Measurements from ENCODE around the gene USP31. TPM values are rescaled to one million over a fixed set of nuclear protein-coding genes. Genes with fewer than 3 reads are reported as not detected.

The USP31 gene
- total and polyA plus RNA-seq, 2 of the 8 experiments (the other 6 are each of a cell fraction or from before 2014, with no cell fraction given), result 6.7 to 19.0 TPM

DNA sequence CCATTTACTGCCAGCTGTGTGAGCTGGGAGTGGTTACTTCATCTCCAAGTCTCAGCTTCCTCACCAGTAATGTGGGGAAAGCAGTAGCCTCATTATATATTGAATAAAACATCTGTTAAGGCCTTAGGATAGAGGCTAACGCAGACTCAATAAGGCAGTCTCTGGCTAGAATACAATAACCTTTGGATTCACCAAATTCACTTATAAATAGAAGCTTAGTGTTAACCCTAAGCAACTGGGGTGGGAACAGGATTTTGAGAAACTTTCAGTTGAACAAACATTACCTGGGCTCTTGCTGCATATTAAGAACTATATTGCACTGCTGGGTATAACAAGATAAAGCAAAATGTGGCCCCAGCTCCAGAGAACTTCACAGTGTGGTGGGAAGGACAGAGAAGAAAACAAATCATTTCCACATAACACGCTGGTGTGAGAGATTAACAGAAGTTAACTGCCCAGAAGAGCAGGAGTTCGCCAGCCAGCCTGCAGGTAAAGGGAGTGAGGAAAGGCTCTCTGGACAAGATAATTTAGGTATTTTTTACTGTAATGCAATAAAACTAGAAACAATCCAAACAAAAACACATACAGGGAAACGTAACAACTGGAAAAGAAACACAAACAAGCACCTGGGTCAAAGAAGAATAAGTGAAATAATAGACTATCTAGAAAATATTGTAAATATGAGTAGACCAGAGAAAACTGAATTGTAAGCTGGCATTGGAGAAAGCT is 57.0 kb downstream of the USP31 start:
- H3K4me1 ChIP-seq (replicated peaks in 1 of 4; ENCODE audit: control insufficient read depth in 3 of 4, insufficient read depth in 4 of 4, low read length in 3 of 4), result no peaks in the 10 kb centered on the region
- no peak overlapping the region for H4K5ac ChIP-seq (ENCODE audit: insufficient read length, low read depth, low read length)
- H3K79me1 ChIP-seq (ENCODE audit: low read depth, low read length), result no peaks in the 10 kb centered on the region; the same call in 1 of the 2 replicates
- no peak overlapping the region for H3K23ac ChIP-seq (ENCODE audit: insufficient read length)
- H3K18ac ChIP-seq (ENCODE audit: extremely low read depth, low read length), result no peak overlapping the region
- H2BK15ac ChIP-seq (ENCODE audit: low read length), result no peak overlapping the region
- no peak overlapping the region for H2BK20ac ChIP-seq (ENCODE audit: low read length)
- H3K36me3 ChIP-seq (ENCODE audit: control insufficient read depth in 2 of 4, insufficient read depth in 4 of 4, low read length in 3 of 4), result peaks cover 0 to 10% (median 2%) of the 10 kb centered on the region in 4 experiments; a peak in 4 of 8 replicates
- no peak overlapping the region for H2BK12ac ChIP-seq (ENCODE audit: low read depth, low read length)
- no peaks in the 10 kb centered on the region for H4K20me1 ChIP-seq (replicated peaks in 1 of 2; ENCODE audit: control insufficient read depth in 1 of 2, insufficient read depth in 2 of 2, low read length in 2 of 2)
- no peaks in the 10 kb centered on the region for H3K9me3 ChIP-seq (ENCODE audit: insufficient read depth in 2 of 2, low read depth in 1 of 2, low read length in 1 of 2)
- no peak overlapping the region for H3K14ac ChIP-seq (ENCODE audit: insufficient read length)
- no peaks in the 10 kb centered on the region for H3K23me2 ChIP-seq (ENCODE audit: low read depth, low read length)
- no peak overlapping the region for H3K56ac ChIP-seq (replicated peaks; ENCODE audit: insufficient read length, low read depth, low read length)
- H3K9ac ChIP-seq (replicated peaks in 1 of 4; ENCODE audit: extremely low read depth in 1 of 4, low read depth in 3 of 4, low read length in 3 of 4), result no peak overlapping the region
- H4K91ac ChIP-seq (replicated peaks; ENCODE audit: insufficient read length, low read length), result no peak overlapping the region
- H3K27ac ChIP-seq (ENCODE audit: low read depth, low read length), result no peak overlapping the region
- FAIRE-seq (no peak), DNase-seq (ENCODE audit: low read depth in 1 of 2, low spot score in 2 of 2) (no peak)
- no peaks in the 10 kb centered on the region for H3K27me3 ChIP-seq (replicated peaks in 1 of 4; ENCODE audit: control insufficient read depth in 3 of 4, extremely low read depth in 1 of 4, insufficient read depth in 3 of 4, low read length in 3 of 4)
- no peak overlapping the region for H2BK120ac ChIP-seq (replicated peaks; ENCODE audit: low read depth, low read length)
- no peak overlapping the region for H2AK5ac ChIP-seq (ENCODE audit: low read depth, low read length)
- H3K4ac ChIP-seq (replicated peaks; ENCODE audit: insufficient read length, low read depth, low read length), result no peak overlapping the region
- CTCF ChIA-PET (ENCODE audit: partially characterized antibody), result interaction anchor here (0.6 to 1.5 kb wide), 7 partner anchors 19 to 1000 kb away, joined by 3 to 5 read pairs (median 3); partner anchors contain the start of gene VWA3A
- 0 out of 2 replicates have a peak overlapping the region, but pooled peaks have one; percentile 44 for H2BK5ac ChIP-seq (ENCODE audit: low read depth, low read length)
- no peak overlapping the region for H3K4me2 ChIP-seq (ENCODE audit: insufficient read depth in 1 of 2, low read depth in 2 of 2, low read length in 2 of 2)
- WGBS, 2 experiments (ENCODE audit: extremely low coverage in 1 of 2, insufficient coverage in 1 of 2, insufficient read length in 1 of 2, insufficient replicate concordance in 2 of 2, low coverage in 1 of 2, low lambda C conversion rate in 2 of 2, missing lambda C conversion rate in 1 of 2), result 90% methylated on average over 4 of the region's 4 CpGs; no CpG with 5 or more reads in 1 of the 2 experiments
- H3K4me3 ChIP-seq (ENCODE audit: extremely low read depth in 1 of 4, insufficient read depth in 2 of 4, low read depth in 3 of 4, low read length in 4 of 4), result no peak overlapping the region
- peaks cover 0 to 9% of the 10 kb centered on the region in 2 experiments; a peak in 1 of 4 replicates for H3K79me2 ChIP-seq (ENCODE audit: control insufficient read depth in 1 of 2, insufficient read depth in 2 of 2, low read length in 2 of 2)
- POLR2A ChIA-PET (ENCODE audit: partially characterized antibody), result no interaction called here
- H2AFZ ChIP-seq (ENCODE audit: low read length), result no peak overlapping the region
- no peak overlapping the region for H4K8ac ChIP-seq (ENCODE audit: extremely low read depth, insufficient read depth, low read length)
- TF ChIP-seq MAFK (IDR thresholded peaks at IDR 0.05; ENCODE audit: low read depth, low read length) (no peak), PHF8 (conservative IDR thresholded peaks at IDR 0.05; ENCODE audit: low read depth, low read length) (no peak), KDM1A (IDR thresholded peaks at IDR 0.05; ENCODE audit: borderline replicate concordance, low read length) (no peak), TCF12 (IDR thresholded peaks at IDR 0.05; ENCODE audit: low read depth, low read length) (no peak), RFX5 (IDR thresholded peaks at IDR 0.05; ENCODE audit: borderline replicate concordance, low read depth, low read length) (no peak), SAP30 (IDR thresholded peaks at IDR 0.05; ENCODE audit: insufficient read depth, insufficient replicate concordance, low read length) (no peak), SUZ12 (IDR thresholded peaks at IDR 0.05; ENCODE audit: low read length) (no peak), TAF1 (IDR thresholded peaks at IDR 0.05; ENCODE audit: low read depth, low read length) (no peak)
- TF ChIP-seq, protein P1, sequence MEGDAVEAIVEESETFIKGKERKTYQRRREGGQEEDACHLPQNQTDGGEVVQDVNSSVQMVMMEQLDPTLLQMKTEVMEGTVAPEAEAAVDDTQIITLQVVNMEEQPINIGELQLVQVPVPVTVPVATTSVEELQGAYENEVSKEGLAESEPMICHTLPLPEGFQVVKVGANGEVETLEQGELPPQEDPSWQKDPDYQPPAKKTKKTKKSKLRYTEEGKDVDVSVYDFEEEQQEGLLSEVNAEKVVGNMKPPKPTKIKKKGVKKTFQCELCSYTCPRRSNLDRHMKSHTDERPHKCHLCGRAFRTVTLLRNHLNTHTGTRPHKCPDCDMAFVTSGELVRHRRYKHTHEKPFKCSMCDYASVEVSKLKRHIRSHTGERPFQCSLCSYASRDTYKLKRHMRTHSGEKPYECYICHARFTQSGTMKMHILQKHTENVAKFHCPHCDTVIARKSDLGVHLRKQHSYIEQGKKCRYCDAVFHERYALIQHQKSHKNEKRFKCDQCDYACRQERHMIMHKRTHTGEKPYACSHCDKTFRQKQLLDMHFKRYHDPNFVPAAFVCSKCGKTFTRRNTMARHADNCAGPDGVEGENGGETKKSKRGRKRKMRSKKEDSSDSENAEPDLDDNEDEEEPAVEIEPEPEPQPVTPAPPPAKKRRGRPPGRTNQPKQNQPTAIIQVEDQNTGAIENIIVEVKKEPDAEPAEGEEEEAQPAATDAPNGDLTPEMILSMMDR (IDR thresholded peaks at IDR 0.05; ENCODE audit: control extremely low read depth in 1 of 3, insufficient read depth in 1 of 3, low read depth in 1 of 3, low read length in 3 of 3), result no peak
